T-helper 9 cell (primary cell): ENCODE data around the gene DLGAP3.

Source experiments
- DNase-seq: peaks from one replicate; pipeline ENCODE4 v3.0.0-alpha.2; 2020

The DLGAP3 gene

GRCh38 chr1:34928066-34928696 is 1.3 kb downstream of the DLGAP3 start:
- DNase-seq, result no peak

GRCh38 chr1:34927316-34927715 is 2.1 kb downstream of the DLGAP3 start:
- DNase-seq, result no peak

- no peak for DNase-seq
Measured at GRCh38 chr1:34926894-34927293, 2.6 kb downstream of the DLGAP3 start.

GRCh38 chr1:34926156-34926555 is 3.3 kb downstream of the DLGAP3 start:
- DNase-seq, result no peak

- DNase-seq, result no peak
Measured at GRCh38 chr1:34925730-34926129, 3.7 kb downstream of the DLGAP3 start.

GRCh38 chr1:34924759-34925555 is 4.5 kb downstream of the DLGAP3 start:
- peak; percentile 39 for DNase-seq

- no peak for DNase-seq
Measured at GRCh38 chr1:34923490-34923889, 6.0 kb downstream of the DLGAP3 start.

- DNase-seq, result no peak
Measured at GRCh38 chr1:34918977-34919561, 10.4 kb downstream of the DLGAP3 start.

- DNase-seq, result no peak
Measured at GRCh38 chr1:34918386-34918976, 11.0 kb downstream of the DLGAP3 start.

- DNase-seq, result no peak
Measured at GRCh38 chr1:34917017-34917416, 12.4 kb downstream of the DLGAP3 start.

- DNase-seq, result no peak
Measured at GRCh38 chr1:34916104-34916503, 13.3 kb downstream of the DLGAP3 start.

GRCh38 chr1:34915521-34915920 is 13.9 kb downstream of the DLGAP3 start:
- no peak for DNase-seq

GRCh38 chr1:34914958-34915357 is 14.5 kb downstream of the DLGAP3 start:
- DNase-seq, result no peak

GRCh38 chr1:34911465-34911864 is 18.0 kb downstream of the DLGAP3 start:
- DNase-seq, result no peak

- DNase-seq, result no peak
Measured at GRCh38 chr1:34910425-34910824, 19.0 kb downstream of the DLGAP3 start.

- no peak for DNase-seq
Measured at GRCh38 chr1:34908369-34908768, 21.1 kb downstream of the DLGAP3 start.

- no peak for DNase-seq
Measured at GRCh38 chr1:34907487-34908090, 21.9 kb downstream of the DLGAP3 start.

GRCh38 chr1:34906756-34907155 is 22.7 kb downstream of the DLGAP3 start:
- DNase-seq, result no peak

GRCh38 chr1:34906222-34906621 is 23.2 kb downstream of the DLGAP3 start:
- no peak for DNase-seq

GRCh38 chr1:34905098-34905459 is 24.4 kb downstream of the DLGAP3 start:
- DNase-seq, result no peak

GRCh38 chr1:34904236-34905097 is 25.0 kb downstream of the DLGAP3 start:
- no peak for DNase-seq

GRCh38 chr1:34901919-34902318 is 27.5 kb downstream of the DLGAP3 start:
- DNase-seq, result no peak
